GM21447 (cell line): ENCODE data around the gene TLR8.

Experiments
- ATAC-seq: cut with Tn5 transposase; IDR thresholded peaks from one replicate; pipeline ENCODE4 v1.9.1; 2021; ENCODE audit not compliant: unreplicated experiment

The TLR8 gene

DNA sequence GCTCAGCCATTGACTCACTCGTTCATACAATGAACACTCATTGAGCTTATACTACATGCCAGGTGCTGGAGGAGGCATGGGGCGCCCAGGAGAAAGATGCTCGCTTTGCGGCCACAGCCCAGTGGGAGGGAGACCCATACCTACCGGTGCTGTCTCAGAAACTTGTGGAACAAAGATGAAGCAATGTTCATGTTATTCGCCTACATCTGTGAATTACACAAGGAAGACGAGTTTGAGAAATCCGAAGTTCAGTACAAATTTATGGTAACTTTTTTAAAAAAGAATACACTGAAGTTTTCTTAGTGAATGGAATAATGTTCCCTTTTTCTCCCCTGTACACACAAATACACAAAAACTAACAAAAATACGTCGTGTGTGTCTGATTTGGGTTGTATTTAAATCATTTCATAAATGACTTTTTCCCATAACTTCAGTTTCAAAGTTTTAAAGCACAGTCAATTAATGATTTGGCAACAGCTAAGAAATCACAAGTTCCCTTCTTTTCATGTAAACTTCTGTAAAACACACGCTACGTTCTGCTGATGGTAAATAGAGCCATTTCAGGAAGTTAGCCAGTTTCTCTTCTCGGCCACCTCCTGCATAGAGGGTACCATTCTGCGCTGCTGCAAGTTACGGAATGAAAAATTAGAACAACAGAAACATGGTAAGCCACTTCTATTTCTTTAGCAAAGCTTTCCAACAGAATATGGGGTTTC is at the start of gene TLR8:
TSS of gene TLR8 (plus strand) at position 575 of the 716 bp plus-strand sequence. CDS start at position 662, 87 bp downstream.
- ATAC-seq: no peak

- no peak for ATAC-seq
Observed at GRCh38 chrX:12865359-12865758, 41.1 kb upstream of the TLR8 start.

DNA sequence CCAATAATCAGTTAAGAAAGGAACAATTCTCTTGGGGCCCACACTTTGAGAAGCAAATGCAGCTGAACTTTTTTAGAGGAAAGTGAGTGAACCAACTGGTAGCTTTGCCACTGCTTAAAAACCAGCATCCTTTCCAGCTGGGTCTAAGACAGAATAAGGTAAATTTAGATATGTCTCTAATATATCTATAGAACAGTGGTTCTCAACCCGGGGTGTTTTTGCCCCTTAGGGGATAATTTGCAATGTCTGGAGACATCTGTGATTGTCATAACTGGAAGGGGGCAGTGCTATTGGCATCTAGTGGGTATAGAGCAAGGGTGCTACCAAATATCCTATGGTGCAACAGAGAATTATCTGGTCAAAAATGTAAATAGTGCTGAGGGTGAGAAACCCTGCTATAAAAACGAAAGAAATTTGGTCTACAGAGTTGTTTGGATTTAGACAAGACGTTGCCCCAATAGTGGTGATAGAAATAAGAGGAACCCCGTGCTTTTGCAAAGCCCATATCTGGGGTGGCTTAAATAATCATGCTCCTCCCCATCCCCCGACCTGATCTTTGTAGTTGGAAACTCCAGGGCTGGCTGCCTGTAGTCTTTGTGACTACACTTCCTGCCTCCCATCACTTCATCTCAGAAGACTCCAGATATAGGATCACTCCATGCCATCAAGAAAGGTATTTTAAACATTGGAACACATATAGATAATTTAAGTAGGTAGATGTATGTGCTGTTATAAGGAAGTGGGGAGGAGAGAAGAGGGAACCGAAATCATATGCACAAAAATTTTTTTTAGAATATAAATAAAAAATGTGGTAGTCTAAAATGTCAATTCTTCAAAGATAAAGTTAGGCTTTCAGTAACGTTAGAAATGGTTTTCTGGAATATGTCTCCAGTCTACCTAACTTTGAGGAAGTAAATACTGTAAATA is 39.7 kb upstream of the TLR8 start, which contains the start of gene TLR7:
TSS of gene TLR7 (plus strand) at position 622 of the 927 bp plus-strand sequence. CDS start 507 bp downstream, outside the sequence.
- ATAC-seq: peak; percentile 42

GRCh38 chrX:12867685-12868084 is 38.7 kb upstream of the TLR8 start:
- ATAC-seq: no peak

GRCh38 chrX:12868747-12869146 is 37.7 kb upstream of the TLR8 start:
- ATAC-seq: peak; percentile 52

- no peak for ATAC-seq
Observed at GRCh38 chrX:12871257-12871656, 35.2 kb upstream of the TLR8 start.

- ATAC-seq: no peak
Observed at GRCh38 chrX:12872741-12873140, 33.7 kb upstream of the TLR8 start.

DNA sequence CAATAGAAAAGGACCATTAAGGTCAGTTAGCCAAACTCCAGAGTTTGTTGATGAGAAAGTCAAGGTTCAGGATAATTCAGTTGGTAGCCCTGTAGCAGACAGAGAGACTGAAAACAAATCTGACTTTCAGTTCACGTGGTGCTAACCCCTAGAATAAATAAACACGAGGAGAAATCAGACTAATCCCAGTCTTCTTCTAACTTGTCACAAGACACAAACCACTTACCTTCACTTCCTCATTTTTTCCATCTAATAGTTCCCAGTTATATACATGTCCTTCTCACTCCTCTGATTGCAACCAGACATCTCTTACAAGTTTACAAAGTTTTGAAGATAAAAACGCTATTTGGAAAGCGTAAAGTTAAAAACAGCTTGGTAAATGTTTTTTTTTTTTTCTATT is 31.8 kb upstream of the TLR8 start:
- ATAC-seq: no peak

GRCh38 chrX:12877386-12877785 is 29.0 kb upstream of the TLR8 start:
- no peak for ATAC-seq

DNA sequence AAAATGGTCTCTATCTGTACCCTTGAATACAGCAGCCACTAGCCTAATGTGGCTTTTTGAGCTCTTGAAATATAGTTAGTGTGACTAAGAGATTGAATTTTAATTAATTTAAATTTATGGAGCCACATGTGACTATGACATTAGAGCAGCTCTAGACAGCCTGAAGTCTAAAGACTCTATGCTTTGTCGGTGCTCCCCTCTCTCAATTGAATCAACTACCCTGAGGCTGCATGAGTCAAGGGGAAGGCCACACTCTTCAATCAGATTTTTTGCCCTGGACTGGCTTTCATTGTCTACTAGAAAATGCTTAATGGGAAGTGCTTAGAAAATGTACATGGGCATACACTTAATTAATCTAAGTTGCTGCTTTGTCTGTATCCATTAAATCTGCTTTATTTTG is 27.9 kb upstream of the TLR8 start:
- ATAC-seq: no peak

- ATAC-seq: no peak
Observed at GRCh38 chrX:12881914-12882313, 24.5 kb upstream of the TLR8 start.

GRCh38 chrX:12885508-12885907 is 20.9 kb upstream of the TLR8 start:
- no peak for ATAC-seq

- ATAC-seq: no peak
Observed at GRCh38 chrX:12886545-12886944, 19.9 kb upstream of the TLR8 start.

- ATAC-seq: no peak
Observed at GRCh38 chrX:12887141-12887540, 19.3 kb upstream of the TLR8 start.

DNA sequence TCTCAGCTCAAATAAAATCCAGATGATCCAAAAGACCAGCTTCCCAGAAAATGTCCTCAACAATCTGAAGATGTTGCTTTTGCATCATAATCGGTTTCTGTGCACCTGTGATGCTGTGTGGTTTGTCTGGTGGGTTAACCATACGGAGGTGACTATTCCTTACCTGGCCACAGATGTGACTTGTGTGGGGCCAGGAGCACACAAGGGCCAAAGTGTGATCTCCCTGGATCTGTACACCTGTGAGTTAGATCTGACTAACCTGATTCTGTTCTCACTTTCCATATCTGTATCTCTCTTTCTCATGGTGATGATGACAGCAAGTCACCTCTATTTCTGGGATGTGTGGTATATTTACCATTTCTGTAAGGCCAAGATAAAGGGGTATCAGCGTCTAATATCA is 18.7 kb upstream of the TLR8 start:
- no peak for ATAC-seq

GRCh38 chrX:12890467-12890866 is 16.0 kb upstream of the TLR8 start:
- ATAC-seq: peak; percentile 61

GRCh38 chrX:12891171-12891570 is 15.2 kb upstream of the TLR8 start:
- no peak for ATAC-seq

DNA sequence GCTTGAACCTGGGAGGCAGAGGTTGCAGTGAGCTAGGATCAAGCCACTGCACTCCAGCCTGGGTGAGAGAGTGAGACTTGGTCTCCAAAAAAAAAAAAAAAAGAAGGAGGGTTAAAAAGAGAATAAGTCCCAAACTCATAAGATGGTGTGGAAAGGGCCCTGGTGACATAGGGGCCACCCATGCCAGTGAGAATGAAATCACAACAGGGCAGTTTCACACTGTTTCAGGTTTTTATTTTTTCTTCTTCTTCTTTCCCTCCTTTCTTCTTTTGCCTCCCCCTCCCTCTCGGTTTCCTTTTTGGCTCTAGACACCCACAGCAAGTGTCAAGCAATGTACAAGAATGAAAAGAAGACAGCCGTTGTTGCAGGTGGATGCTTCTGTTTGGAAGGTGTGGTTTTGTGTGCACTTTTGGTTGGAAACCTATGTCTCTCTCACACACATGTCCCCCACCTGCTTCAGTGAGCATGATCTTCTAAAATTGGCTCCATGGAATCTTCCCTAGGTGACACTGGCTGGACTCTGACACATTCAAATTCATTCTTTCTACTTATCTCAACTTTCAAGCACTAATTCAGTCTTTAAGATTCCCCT is 14.4 kb upstream of the TLR8 start:
- peak; percentile 61 for ATAC-seq

DNA sequence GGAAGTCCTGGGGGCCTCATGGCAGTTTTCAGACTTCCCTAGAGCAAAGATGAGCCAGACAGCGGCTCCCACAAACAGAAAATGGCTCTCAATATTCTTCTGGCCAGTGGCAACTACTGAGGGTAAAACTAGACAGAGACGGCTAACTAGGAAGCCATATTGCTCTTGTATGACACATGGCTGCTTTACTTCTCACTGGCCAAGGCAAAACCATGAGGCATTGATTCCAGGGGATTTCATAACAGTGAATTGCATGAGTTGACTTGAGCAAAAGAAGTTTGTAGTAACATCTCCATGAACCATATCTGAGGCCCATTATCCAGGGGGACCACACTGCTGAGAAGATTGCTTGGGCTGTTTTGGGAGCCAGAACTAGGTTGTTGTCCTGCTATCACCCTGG is 13.7 kb upstream of the TLR8 start:
- ATAC-seq: no peak

GRCh38 chrX:12894074-12895030 is 12.1 kb upstream of the TLR8 start:
- no peak for ATAC-seq
